ENCODE results near the gene UBE2G2. TPM values are rescaled to one million over a fixed set of nuclear protein-coding genes. Genes with fewer than 3 reads are reported as not detected.

UBE2G2 gene
- total RNA-seq, 6 experiments from 2014 or later, result 53.5 to 73.3 (median 61.0) TPM

- peaks cover 10% of the 10 kb centered on the region for H3K4me1 Mint-ChIP-seq (ENCODE audit: low read depth)
- no peak overlapping the region for H3K27ac Mint-ChIP-seq
- TF ChIP-seq CTCF (IDR thresholded peaks at IDR 0.05), result no peak
- DNase-seq, result no peak
- H3K27me3 Mint-ChIP-seq (ENCODE audit: insufficient read depth), result peaks cover 6% of the 10 kb centered on the region
- no peak overlapping the region for H3K4me3 Mint-ChIP-seq
- H3K36me3 Mint-ChIP-seq (ENCODE audit: low read depth), result peaks cover 11% of the 10 kb centered on the region
- no peaks in the 10 kb centered on the region for H3K9me3 Mint-ChIP-seq
Observed at GRCh38 chr21:44848821-44849521, 47.4 kb upstream of the UBE2G2 start.

- H3K27me3 Mint-ChIP-seq (ENCODE audit: insufficient read depth), result peaks cover 15% of the 10 kb centered on the region
- H3K27ac Mint-ChIP-seq, result no peak overlapping the region
- H3K4me1 Mint-ChIP-seq (ENCODE audit: low read depth), result peaks cover 10% of the 10 kb centered on the region
- DNase-seq, result no peak
- no peak overlapping the region for H3K4me3 Mint-ChIP-seq
- no peak for TF ChIP-seq CTCF (IDR thresholded peaks at IDR 0.05)
- H3K36me3 Mint-ChIP-seq (ENCODE audit: low read depth), result peaks cover 4% of the 10 kb centered on the region; the same call in 1 of the 2 replicates
- no peaks in the 10 kb centered on the region for H3K9me3 Mint-ChIP-seq
Observed at GRCh38 chr21:44847261-44848056, 45.8 kb upstream of the UBE2G2 start.

GRCh38 chr21:44846485-44847260 lies 45.1 kb upstream of the UBE2G2 start:
- Mint-ChIP-seq H3K27ac (peak overlapping the region; percentile 83), H3K4me1 (ENCODE audit: low read depth) (peaks cover 10% of the 10 kb centered on the region), H3K4me3 (peak overlapping the region; percentile 80), H3K36me3 (ENCODE audit: low read depth) (peaks cover 4% of the 10 kb centered on the region; the same call in 1 of the 2 replicates), H3K27me3 (ENCODE audit: insufficient read depth) (peaks cover 22% of the 10 kb centered on the region), H3K9me3 (no peaks in the 10 kb centered on the region)
- peak; percentile 50 for DNase-seq
- TF ChIP-seq CTCF (IDR thresholded peaks at IDR 0.05), result no peak

GRCh38 chr21:44846224-44846484 lies 44.5 kb upstream of the UBE2G2 start:
- H3K9me3 Mint-ChIP-seq, result no peaks in the 10 kb centered on the region
- peaks cover 10% of the 10 kb centered on the region for H3K4me1 Mint-ChIP-seq (ENCODE audit: low read depth)
- H3K4me3 Mint-ChIP-seq, result peak overlapping the region; percentile 80
- peaks cover 27% of the 10 kb centered on the region for H3K27me3 Mint-ChIP-seq (ENCODE audit: insufficient read depth)
- TF ChIP-seq CTCF (IDR thresholded peaks at IDR 0.05), result no peak
- peak overlapping the region; percentile 83 for H3K27ac Mint-ChIP-seq
- DNase-seq, result no peak
- H3K36me3 Mint-ChIP-seq (ENCODE audit: low read depth), result peaks cover 3% of the 10 kb centered on the region; the same call in 1 of the 2 replicates

- peak; percentile 73 for TF ChIP-seq CTCF (IDR thresholded peaks at IDR 0.05)
- Mint-ChIP-seq H3K4me3 (peak overlapping the region; percentile 80), H3K27me3 (ENCODE audit: insufficient read depth) (peaks cover 30% of the 10 kb centered on the region), H3K9me3 (no peaks in the 10 kb centered on the region), H3K4me1 (ENCODE audit: low read depth) (peaks cover 10% of the 10 kb centered on the region), H3K36me3 (ENCODE audit: low read depth) (no peaks in the 10 kb centered on the region), H3K27ac (peak overlapping the region; percentile 83)
- peak; percentile 41 for DNase-seq
Observed at GRCh38 chr21:44845418-44846223, 44.0 kb upstream of the UBE2G2 start.

Data from HFFc6 (cell line).